Fibroblast of gingiva (primary cell): ENCODE results near the gene AMBP.

Source experiments
- DNase-seq: peaks from one replicate; pipeline ENCODE4 v3.0.0-alpha.2; 2011; ENCODE audit warnings: low read depth

The AMBP gene

GRCh38 chr9:114031037-114031630, 47.0 kb downstream of the AMBP start:
- DNase-seq: peak; percentile 0

GRCh38 chr9:114030364-114030763, 47.7 kb downstream of the AMBP start:
- DNase-seq: peak; percentile 2

GRCh38 chr9:114029311-114030170, 48.6 kb downstream of the AMBP start:
- DNase-seq: peak; percentile 0

GRCh38 chr9:114028646-114029045, 49.5 kb downstream of the AMBP start:
- DNase-seq: no peak

- DNase-seq: no peak
These were observed 50.1 kb downstream of the AMBP start for GRCh38 chr9:114027863-114028465.

- no peak for DNase-seq
These were observed 50.8 kb downstream of the AMBP start for GRCh38 chr9:114027159-114027862.

- no peak for DNase-seq
These were observed 51.8 kb downstream of the AMBP start for GRCh38 chr9:114026335-114026734.

GRCh38 chr9:114025760-114026159, 52.3 kb downstream of the AMBP start:
- DNase-seq: no peak

GRCh38 chr9:114025196-114025753, 52.8 kb downstream of the AMBP start:
- no peak for DNase-seq

GRCh38 chr9:114023961-114024360, 54.1 kb downstream of the AMBP start:
- no peak for DNase-seq

GRCh38 chr9:114021578-114021977, 56.5 kb downstream of the AMBP start:
- DNase-seq: no peak

- DNase-seq: no peak
These were observed 60.1 kb downstream of the AMBP start for GRCh38 chr9:114017741-114018715.

GRCh38 chr9:114016629-114017423, 61.3 kb downstream of the AMBP start:
- DNase-seq: no peak

- no peak for DNase-seq
These were observed 62.0 kb downstream of the AMBP start for GRCh38 chr9:114016101-114016500.

- no peak for DNase-seq
These were observed 62.5 kb downstream of the AMBP start for GRCh38 chr9:114015607-114016006.

- no peak for DNase-seq
These were observed 64.1 kb downstream of the AMBP start for GRCh38 chr9:114014044-114014443.

- no peak for DNase-seq
These were observed 66.0 kb downstream of the AMBP start for GRCh38 chr9:114012126-114012525.

- DNase-seq: no peak
These were observed 66.8 kb downstream of the AMBP start for GRCh38 chr9:114011313-114011712.
